K562 (cell line): Measurements from ENCODE around the gene RAP1GDS1. TPM values are rescaled to one million over a fixed set of nuclear protein-coding genes. Genes with fewer than 3 reads are reported as not detected.
A peak's percentile ranks its signal among the peaks of the same experiment; 100 is the strongest.

ENCODE experiments used
- KDM4B ChIP-seq, 2 experiments: fragments of 450-650 bp in 1 of 2; sonication (generic) in 1 of 2; IDR thresholded peaks; 2 replicates each; pipeline ENCODE4 v1.6.1; 2016 to 2017; ENCODE audit warnings: borderline replicate concordance in 2 of 2, antibody characterized with exemption in 1 of 2, low read depth in 1 of 2, mild to moderate bottlenecking in 1 of 2
- REST ChIP-seq, 2 experiments: fragments of 450-650 bp; formaldehyde crosslinking in 1 of 2; IDR thresholded peaks; 2 replicates each; pipeline versions ENCODE4 v1.4.0 to v1.6.1; 2014 to 2020; ENCODE audit warnings: mild to moderate bottlenecking in 2 of 2, borderline replicate concordance in 1 of 2, low read depth in 1 of 2
- YY1 ChIP-seq, 3 experiments: IDR thresholded peaks; 2 replicates each; pipeline ENCODE4 v1.6.1; 2011; ENCODE audit warnings: low read length in 2 of 3, mild to moderate bottlenecking in 2 of 3, moderate library complexity in 2 of 3, borderline replicate concordance in 1 of 3, control low read depth in 1 of 3, low read depth in 1 of 3; ENCODE audit not compliant: insufficient read depth in 3 of 3, insufficient replicate concordance in 2 of 3, control insufficient read depth in 1 of 3, insufficient read length in 1 of 3; ENCODE audit errors: extremely low read depth in 1 of 3
- ZFX ChIP-seq: sonication (generic); formaldehyde crosslinking; IDR thresholded peaks from 2 replicates; pipeline ENCODE4 v1.8.0; 2022; ENCODE audit warnings: mild to moderate bottlenecking, missing genetic modification reagents, moderate library complexity
- polyA plus RNA-seq, 8 experiments: library from polyadenylated mRNA; depleted of rRNA in 4 of 8; stranded (reverse) in 5 of 8; unstranded in 3 of 8; fragments of >200 nt; fragmentation: Nextera tagmentation in 2 of 8; fragmentation: Illumina TruSeq in 1 of 8; extraction: Ambion mirVana in 2 of 8; extraction: Trizol in 1 of 8; gene quantifications; 2 replicates each; pipeline versions ENCODE4 v1.2.1 to v1.2.3, GENCODE V29; 2011 to 2014; ENCODE audit warnings: inconsistent platforms in 1 of 8, missing spikeins in 1 of 8
- total RNA-seq, 7 experiments: library from RNA; depleted of rRNA in 6 of 7; stranded (reverse); fragments of >200 nt in 6 of 7; fragmentation: Illumina TruSeq in 2 of 7; extraction: Trizol in 2 of 7; gene quantifications; 2 replicates each; pipeline versions ENCODE4 v1.2.1 to v1.2.3, GENCODE V29; 2011 to 2021; ENCODE audit warnings: low replicate concordance in 1 of 7

The RAP1GDS1 gene
- total and polyA plus RNA-seq, 9 of the 15 experiments (the other 6 are each of a cell fraction or from before 2014, with no cell fraction given): 27.2 to 55.6 (median 31.5) TPM

- no peak for TF ChIP-seq REST (IDR thresholded peaks at IDR 0.05; ENCODE audit: borderline replicate concordance)
- TF ChIP-seq REST (CRISPR knock-in tag; IDR thresholded peaks at IDR 0.05; ENCODE audit: low read depth): no peak
- TF ChIP-seq KDM4B (IDR thresholded peaks at IDR 0.05; ENCODE audit: borderline replicate concordance in 2 of 2, low read depth in 1 of 2): no peak
- no peak for TF ChIP-seq ZFX (CRISPR knock-in tag)
- TF ChIP-seq YY1 (IDR thresholded peaks at IDR 0.05; ENCODE audit: borderline replicate concordance in 1 of 3, control insufficient read depth in 1 of 3, extremely low read depth in 1 of 3, insufficient read depth in 3 of 3, insufficient read length in 1 of 3, insufficient replicate concordance in 2 of 3, low read depth in 1 of 3, low read length in 2 of 3): peak in 1 of 3 experiments; percentile 23
These were observed 185.6 kb downstream of the RAP1GDS1 start (continued) for GRCh38 chr4:98446499-98447375.
